SU-DHL-6 (cell line): ENCODE measurements around the gene GAGE12J.

Experiments used
- CTCF ChIP-seq: fragments of 200-600 bp; sonication (generic); IDR thresholded peaks from one replicate; pipeline ENCODE4 v1.5.1; 2017; ENCODE audit warnings: antibody characterized with exemption, mild to moderate bottlenecking, low read length, moderate library complexity; ENCODE audit not compliant: insufficient read depth, poor library complexity, severe bottlenecking
- EZH2phosphoT487 ChIP-seq: fragments of 200-600 bp; sonication (generic), shearing (Covaris generic); conservative IDR thresholded peaks from 2 replicates; pipeline ENCODE4 v1.6.1; 2018; ENCODE audit warnings: mild to moderate bottlenecking, antibody characterized with exemption, low read length, moderate library complexity, mixed read lengths

- TF ChIP-seq CTCF (no peak), EZH2phosphoT487 (no peak)
Measured at GRCh38 chrX:49308604-49309269, 13.1 kb upstream of the GAGE12J start.
